ENCODE data around the gene ARL15. TPM values are rescaled to one million over a fixed set of nuclear protein-coding genes. Genes with fewer than 3 reads are reported as not detected.

Gene ARL15
- total RNA-seq, 1 experiment from 2014 or later, result 6.9 TPM

DNA sequence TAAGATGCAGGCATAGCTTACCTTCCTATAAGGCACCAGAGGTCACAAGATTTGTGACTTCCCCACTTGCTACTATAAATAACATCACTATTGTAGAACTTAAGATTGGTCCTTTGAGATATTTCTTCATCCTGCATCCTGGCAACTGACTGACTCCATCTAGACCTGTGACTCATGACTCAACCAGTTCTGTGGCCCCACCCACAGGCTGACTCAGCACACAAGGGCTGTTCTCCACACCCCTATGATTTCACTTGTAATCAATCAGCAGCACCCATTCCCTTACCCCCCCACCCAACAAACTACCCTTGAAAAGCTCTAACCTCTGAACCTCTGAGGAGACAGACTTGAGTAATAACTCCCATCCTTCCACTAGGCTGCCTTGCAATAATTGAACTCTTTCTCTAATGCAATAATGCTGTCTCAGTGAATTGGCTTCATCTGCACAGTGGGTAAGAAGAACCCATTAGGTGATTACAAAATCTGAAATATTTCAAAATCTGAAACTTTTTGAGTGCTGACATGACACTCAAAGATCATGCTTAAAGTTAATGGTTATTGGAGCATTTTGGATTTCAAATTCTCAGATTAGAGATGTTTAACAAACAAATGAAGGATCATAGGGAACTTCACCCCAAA, 296.7 kb downstream of the ARL15 start:
- no peaks in the 10 kb centered on the region for H3F3A ChIP-seq (ENCODE audit: low read length, unreplicated experiment)
- H3K4me3 ChIP-seq (ENCODE audit: low read length), result no peak overlapping the region
- H3K9ac ChIP-seq (ENCODE audit: low read length), result no peak overlapping the region
- CTCF ChIA-PET, result no interaction called here
- H3K27me3 ChIP-seq (ENCODE audit: low read length), result no peaks in the 10 kb centered on the region
- no TSS peak for BruUV-seq (replicated peaks)
- TF ChIP-seq, protein P1, sequence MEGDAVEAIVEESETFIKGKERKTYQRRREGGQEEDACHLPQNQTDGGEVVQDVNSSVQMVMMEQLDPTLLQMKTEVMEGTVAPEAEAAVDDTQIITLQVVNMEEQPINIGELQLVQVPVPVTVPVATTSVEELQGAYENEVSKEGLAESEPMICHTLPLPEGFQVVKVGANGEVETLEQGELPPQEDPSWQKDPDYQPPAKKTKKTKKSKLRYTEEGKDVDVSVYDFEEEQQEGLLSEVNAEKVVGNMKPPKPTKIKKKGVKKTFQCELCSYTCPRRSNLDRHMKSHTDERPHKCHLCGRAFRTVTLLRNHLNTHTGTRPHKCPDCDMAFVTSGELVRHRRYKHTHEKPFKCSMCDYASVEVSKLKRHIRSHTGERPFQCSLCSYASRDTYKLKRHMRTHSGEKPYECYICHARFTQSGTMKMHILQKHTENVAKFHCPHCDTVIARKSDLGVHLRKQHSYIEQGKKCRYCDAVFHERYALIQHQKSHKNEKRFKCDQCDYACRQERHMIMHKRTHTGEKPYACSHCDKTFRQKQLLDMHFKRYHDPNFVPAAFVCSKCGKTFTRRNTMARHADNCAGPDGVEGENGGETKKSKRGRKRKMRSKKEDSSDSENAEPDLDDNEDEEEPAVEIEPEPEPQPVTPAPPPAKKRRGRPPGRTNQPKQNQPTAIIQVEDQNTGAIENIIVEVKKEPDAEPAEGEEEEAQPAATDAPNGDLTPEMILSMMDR (conservative IDR thresholded peaks at IDR 0.05; ENCODE audit: low read depth, low read length), result no peak
- TF ChIP-seq EZH2 (IDR thresholded peaks at IDR 0.05; ENCODE audit: low read length, unreplicated experiment) (no peak), EZH2phosphoT487 (IDR thresholded peaks at IDR 0.05; ENCODE audit: borderline replicate concordance, low read length) (no peak)
- intact Hi-C loops (cut with micrococcal nuclease), result no loop called here
- H3K4me2 ChIP-seq (ENCODE audit: low read length), result no peak overlapping the region
- no peaks in the 10 kb centered on the region for H4K20me1 ChIP-seq (ENCODE audit: low read length)
- H3K36me3 ChIP-seq (ENCODE audit: low read depth, low read length), result no peaks in the 10 kb centered on the region; the same call in 1 of the 2 replicates
- H2AFZ ChIP-seq (ENCODE audit: low read length), result no peak overlapping the region
- no peaks in the 10 kb centered on the region for H3K4me1 ChIP-seq (ENCODE audit: insufficient read depth, low read length)
- no peaks in the 10 kb centered on the region for H3K79me2 ChIP-seq (ENCODE audit: low read length)
- H3K27ac ChIP-seq (ENCODE audit: low read length), result no peak overlapping the region
- POLR2A ChIA-PET (ENCODE audit: unreplicated experiment), result no interaction called here
- ATAC-seq, result peak; percentile 48
- peak; percentile 60 for DNase-seq
- no peaks in the 10 kb centered on the region for H3K9me3 ChIP-seq (ENCODE audit: low read length)
- H3K9me2 ChIP-seq (replicated peaks; ENCODE audit: low read length), result no peaks in the 10 kb centered on the region

DNA sequence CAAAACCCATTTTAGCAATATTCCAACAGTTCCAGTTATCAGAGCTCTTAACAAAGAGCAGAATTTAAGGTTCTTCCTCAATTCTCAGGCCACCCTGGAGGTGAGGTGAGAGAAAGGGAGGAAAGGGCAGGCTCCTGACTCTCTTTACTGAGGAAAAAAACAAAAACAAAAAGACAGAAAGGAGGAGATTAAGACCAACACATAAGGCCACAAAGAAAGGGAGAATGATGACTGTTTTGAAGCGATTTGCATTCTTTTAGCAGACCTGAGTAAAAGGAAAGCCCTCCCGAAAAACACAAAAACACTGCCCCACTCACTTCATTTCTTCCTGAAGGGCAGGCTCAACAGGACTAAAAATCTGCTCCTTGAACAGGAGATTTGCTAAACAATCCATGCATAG, 300.5 kb downstream of the ARL15 start:
- no peak overlapping the region for H2AFZ ChIP-seq (ENCODE audit: low read length)
- no peaks in the 10 kb centered on the region for H4K20me1 ChIP-seq (ENCODE audit: low read length)
- no peak overlapping the region for H3K27ac ChIP-seq (ENCODE audit: low read length)
- H3K36me3 ChIP-seq (ENCODE audit: low read depth, low read length), result no peaks in the 10 kb centered on the region; the same call in 1 of the 2 replicates
- DNase-seq (no peak), ATAC-seq (no peak)
- POLR2A ChIA-PET (ENCODE audit: unreplicated experiment), result no interaction called here
- CTCF ChIA-PET, result no interaction called here
- no TSS peak for BruUV-seq (replicated peaks)
- H3K79me2 ChIP-seq (ENCODE audit: low read length), result no peaks in the 10 kb centered on the region
- no peaks in the 10 kb centered on the region for H3K27me3 ChIP-seq (ENCODE audit: low read length)
- no peak overlapping the region for H3K9ac ChIP-seq (ENCODE audit: low read length)
- no peak overlapping the region for H3K4me3 ChIP-seq (ENCODE audit: low read length)
- no peaks in the 10 kb centered on the region for H3K4me1 ChIP-seq (ENCODE audit: insufficient read depth, low read length)
- no peaks in the 10 kb centered on the region for H3K9me3 ChIP-seq (ENCODE audit: low read length)
- TF ChIP-seq, protein P1 (conservative IDR thresholded peaks at IDR 0.05; ENCODE audit: low read depth, low read length), result no peak
- no peak for TF ChIP-seq EZH2 (IDR thresholded peaks at IDR 0.05; ENCODE audit: low read length, unreplicated experiment)
- no peak for TF ChIP-seq EZH2phosphoT487 (IDR thresholded peaks at IDR 0.05; ENCODE audit: borderline replicate concordance, low read length)
- intact Hi-C loops (cut with micrococcal nuclease), result no loop called here
- no peaks in the 10 kb centered on the region for H3K9me2 ChIP-seq (replicated peaks; ENCODE audit: low read length)
- no peaks in the 10 kb centered on the region for H3F3A ChIP-seq (ENCODE audit: low read length, unreplicated experiment)
- H3K4me2 ChIP-seq (ENCODE audit: low read length), result no peak overlapping the region

DNA sequence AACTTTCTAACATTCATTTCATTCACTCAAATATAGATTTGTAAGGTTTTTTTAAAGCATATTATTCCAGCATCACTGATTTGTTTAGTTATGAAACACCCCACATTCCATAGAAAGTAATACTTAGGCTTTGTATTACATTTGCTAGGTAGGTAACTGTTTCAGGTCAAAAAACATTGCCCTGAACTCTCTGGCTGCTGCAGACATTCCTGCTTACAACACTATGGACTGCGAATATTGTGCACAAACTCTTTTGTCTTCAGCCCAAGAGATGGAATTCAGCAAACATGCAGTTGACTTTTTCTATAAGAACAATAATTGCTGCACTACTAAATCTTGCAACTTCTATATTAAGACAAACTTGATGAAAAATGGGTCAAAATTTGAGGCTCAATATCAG, 301.0 kb downstream of the ARL15 start:
- no peaks in the 10 kb centered on the region for H3K9me2 ChIP-seq (replicated peaks; ENCODE audit: low read length)
- H3K9ac ChIP-seq (ENCODE audit: low read length), result no peak overlapping the region
- no peaks in the 10 kb centered on the region; the same call in 1 of the 2 replicates for H3K36me3 ChIP-seq (ENCODE audit: low read depth, low read length)
- ATAC-seq (no peak), DNase-seq (no peak)
- BruUV-seq (replicated peaks), result no TSS peak
- no peaks in the 10 kb centered on the region for H3K27me3 ChIP-seq (ENCODE audit: low read length)
- ChIA-PET POLR2A (ENCODE audit: unreplicated experiment) (no interaction called here), CTCF (no interaction called here)
- no peak overlapping the region for H3K4me3 ChIP-seq (ENCODE audit: low read length)
- H4K20me1 ChIP-seq (ENCODE audit: low read length), result no peaks in the 10 kb centered on the region
- TF ChIP-seq EZH2 (IDR thresholded peaks at IDR 0.05; ENCODE audit: low read length, unreplicated experiment) (no peak), EZH2phosphoT487 (IDR thresholded peaks at IDR 0.05; ENCODE audit: borderline replicate concordance, low read length) (no peak)
- TF ChIP-seq, protein P1 (conservative IDR thresholded peaks at IDR 0.05; ENCODE audit: low read depth, low read length), result no peak
- H3K9me3 ChIP-seq (ENCODE audit: low read length), result no peaks in the 10 kb centered on the region
- H3F3A ChIP-seq (ENCODE audit: low read length, unreplicated experiment), result no peaks in the 10 kb centered on the region
- intact Hi-C loops (cut with micrococcal nuclease), result no loop called here
- no peak overlapping the region for H2AFZ ChIP-seq (ENCODE audit: low read length)
- no peak overlapping the region for H3K4me2 ChIP-seq (ENCODE audit: low read length)
- no peaks in the 10 kb centered on the region for H3K79me2 ChIP-seq (ENCODE audit: low read length)
- no peak overlapping the region for H3K27ac ChIP-seq (ENCODE audit: low read length)
- H3K4me1 ChIP-seq (ENCODE audit: insufficient read depth, low read length), result no peaks in the 10 kb centered on the region

All from PC-3 (cell line).